Body of pancreas (tissue), 4 donors: ENCODE data around the gene FBRSL1.

Source experiments
- CTCF ChIP-seq, 7 experiments: fragments of 450-650 bp in 4 of 7; fragments of 200-600 bp in 3 of 7; sonication (generic) in 3 of 7; IDR thresholded peaks; one replicate each; pipeline ENCODE4 v1.5.1; 2016 to 2019; ENCODE audit warnings: antibody characterized with exemption in 7 of 7
- POLR2A ChIP-seq, 3 donors: fragments of 450-650 bp; IDR thresholded peaks; one replicate each; pipeline ENCODE4 v1.6.1; 2016; ENCODE audit warnings: antibody characterized with exemption in 3 of 3, mild to moderate bottlenecking in 2 of 3

GRCh38 chr12:132527186-132527882 is 37.4 kb downstream of the FBRSL1 start:
- TF ChIP-seq CTCF (IDR thresholded peaks at IDR 0.05) (no peak), POLR2A (IDR thresholded peaks at IDR 0.05) (no peak)
